Motor neuron (in vitro differentiated cells): Measurements from ENCODE around the gene ABL1. TPM values are rescaled to one million over a fixed set of nuclear protein-coding genes. Genes with fewer than 3 reads are reported as not detected.
"Not testable (repeated sequence)": the region's sequence is repeated elsewhere in the genome, so short reads cannot be mapped to it uniquely, and the experiment has no call there.

ENCODE experiments used
- ATAC-seq, 8 experiments: fragments of 200-7000 bp; cut with Tn5 transposase; replicated peaks in 6 of 8; 2 replicates each; pipeline ENCODE4 v1.8.0; 2021; ENCODE audit warnings: mild to moderate bottlenecking in 8 of 8, moderate library complexity in 8 of 8
- H3K27ac ChIP-seq, 2 donors: fragments of 250-450 bp; sonication (Bioruptor Pico); 2 replicates each; pipeline ENCODE4 v1.9.0; 2021; ENCODE audit warnings: antibody characterized with exemption in 2 of 2, mild to moderate bottlenecking in 2 of 2, moderate library complexity in 1 of 2
- H3K4me1 ChIP-seq, 2 donors: fragments of 250-450 bp; sonication (Bioruptor Pico); replicated peaks in 1 of 2; 2 replicates each; pipeline ENCODE4 v1.6.1; 2021; ENCODE audit warnings: antibody characterized with exemption in 2 of 2, mild to moderate bottlenecking in 2 of 2, moderate library complexity in 1 of 2
- H3K4me3 ChIP-seq, 5 donors: fragments of 250-450 bp; sonication (Bioruptor Pico); 2 replicates each; pipeline ENCODE4 v1.9.0; 2021; ENCODE audit warnings: antibody characterized with exemption in 5 of 5, mild to moderate bottlenecking in 5 of 5, moderate library complexity in 4 of 5
- WGBS, 10 experiments: fragments of 450-650 bp; shearing (Covaris generic); methylation state at CpG; one replicate each; pipeline ENCODE4 v1.0.0; 2022; 5-methylcytosine and 5-hydroxymethylcytosine counted together
- in situ Hi-C, 9 experiments: fragments of 400-800 bp; cut with MboI; loops; one replicate each; pipeline ENCODE4 v1.15.0; 2021; ENCODE audit warnings: low sequenced_read_pairs in 9 of 9, low pct_unique_long_range_greater_than_20kb in 2 of 9; ENCODE audit not compliant: unreplicated experiment in 9 of 9
- total RNA-seq, 8 experiments: library from RNA; unstranded; fragments of 300-600 nt; gene quantifications; 2 replicates each; pipeline versions ENCODE4 v1.2.3 to v1.2.4, GENCODE V29; 2022

The ABL1 gene
- total RNA-seq, 8 experiments from 2014 or later = 20.7 to 68.1 (median 33.2) TPM

DNA sequence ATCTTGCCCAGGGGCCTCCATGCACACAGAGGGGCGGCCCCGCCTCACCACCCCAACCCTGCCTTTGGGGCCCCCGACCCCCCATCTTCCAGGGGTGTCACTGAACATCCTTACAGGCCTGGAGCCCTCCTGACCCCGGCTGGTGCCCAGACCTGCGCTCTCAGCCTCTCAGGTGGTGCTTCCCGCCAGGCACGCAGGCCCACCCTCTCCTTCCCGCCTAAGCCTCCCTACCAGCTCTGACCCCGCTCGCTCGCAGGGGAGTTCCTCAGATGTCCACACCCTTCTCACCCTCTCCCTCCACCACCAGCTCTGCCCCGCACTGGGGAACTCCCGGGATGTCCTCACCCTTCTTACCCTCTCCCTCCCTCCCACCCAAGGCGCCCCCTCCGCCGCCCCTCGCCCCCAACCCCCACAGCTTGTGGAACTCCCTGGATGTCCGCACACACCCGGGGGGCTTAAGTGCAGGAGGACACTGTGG lies 73.9 kb downstream of the ABL1 start:
- WGBS, 10 experiments = no CpG with 5 or more reads among the region's 19 CpGs
- no peak overlapping the region for H3K4me3 ChIP-seq
- in situ Hi-C loops = no loop called here
- peaks cover 17 to 19% of the 10 kb centered on the region in 2 donors for H3K4me1 ChIP-seq
- H3K27ac ChIP-seq = peak overlapping the region; percentile 49 to 70
- ATAC-seq = no peak

DNA sequence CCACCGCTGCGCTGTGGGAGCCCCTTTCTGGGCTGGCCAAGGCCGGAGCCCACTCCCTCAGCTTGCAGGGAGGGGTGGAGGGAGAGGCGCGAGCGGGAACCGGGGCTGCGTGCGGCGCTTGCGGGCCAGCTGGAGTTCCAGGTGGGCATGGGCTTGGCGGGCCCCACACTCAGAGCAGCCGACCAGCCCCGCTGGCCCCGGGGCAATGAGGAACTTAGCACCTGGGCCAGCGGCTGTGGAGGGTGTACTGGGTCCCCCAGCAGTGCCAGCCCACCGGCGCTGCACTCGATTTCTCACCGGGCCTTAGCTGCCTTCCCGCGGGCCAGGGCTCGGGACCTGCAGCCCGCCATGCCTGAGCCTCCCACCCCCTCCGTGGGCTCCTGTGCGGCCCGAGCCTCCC lies 75.0 kb downstream of the ABL1 start:
- ATAC-seq, H3K4me3 ChIP-seq, in situ Hi-C loops, H3K27ac ChIP-seq: not testable (repeated sequence)
- WGBS, 10 experiments = 94% methylated on average over 3 of the region's 27 CpGs; no CpG with 5 or more reads in 9 of the 10 experiments
- H3K4me1 ChIP-seq = peaks cover 17 to 20% of the 10 kb centered on the region in 2 donors

DNA sequence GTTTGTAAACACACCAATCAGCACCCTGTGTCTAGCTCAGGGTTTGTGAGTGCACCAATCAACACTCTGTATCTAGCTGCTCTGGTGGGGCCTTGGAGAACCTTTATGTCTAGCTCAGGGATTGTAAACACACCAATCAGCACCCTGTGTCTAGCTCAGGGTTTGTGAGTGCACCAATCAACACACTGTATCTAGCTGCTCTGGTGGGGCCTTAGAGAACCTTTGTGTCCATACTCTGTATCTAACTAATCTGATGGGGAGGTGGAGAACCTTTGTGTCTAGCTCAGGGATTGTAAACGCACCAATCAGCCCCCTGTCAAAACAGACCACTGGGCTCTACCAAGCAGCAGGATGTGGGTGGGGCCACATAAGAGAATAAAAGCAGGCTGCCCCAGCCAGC lies 75.6 kb downstream of the ABL1 start:
- not testable (repeated sequence) for ATAC-seq
- WGBS, 10 experiments = no CpG with 5 or more reads among the region's 1 CpG

DNA sequence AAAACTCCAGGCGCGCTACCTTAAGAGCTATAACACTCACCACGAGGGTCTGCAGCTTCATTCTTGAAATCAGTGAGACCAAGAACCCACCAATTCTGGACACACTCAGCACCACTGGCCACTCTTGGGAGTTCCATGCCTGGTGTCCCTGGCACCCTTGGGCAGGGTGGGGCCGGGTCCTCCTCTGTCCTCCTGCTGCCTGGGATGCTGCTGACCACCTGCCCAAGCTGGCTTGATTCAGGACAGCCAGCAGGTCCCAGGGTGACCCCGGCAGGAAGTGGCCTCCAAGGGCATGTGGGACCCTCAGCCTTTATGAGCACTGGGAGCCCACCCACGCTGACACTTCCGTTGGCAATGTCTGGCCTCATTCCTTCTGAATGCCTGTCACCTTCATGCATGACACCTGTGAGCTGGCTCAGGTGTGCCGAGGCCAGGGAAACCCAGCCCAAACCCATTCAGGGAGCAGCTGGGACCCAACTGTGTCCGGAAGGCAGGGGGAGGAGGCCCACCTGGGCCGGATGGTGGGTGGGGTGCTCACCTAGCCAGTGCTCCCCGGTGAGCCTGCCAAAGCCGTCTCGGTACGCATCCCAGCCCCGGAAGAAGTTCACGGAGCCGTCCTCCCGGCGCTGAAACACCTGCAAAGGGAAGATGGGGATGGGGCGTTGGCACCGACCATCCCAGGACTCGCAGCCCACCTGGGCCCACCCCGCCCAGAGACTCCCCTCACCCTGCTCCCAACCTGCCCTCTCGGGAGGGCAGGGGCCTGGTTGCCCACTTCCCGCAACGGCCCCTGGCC lies 76.4 kb downstream of the ABL1 start:
- peak in 1 of 8 experiments; percentile 5 for ATAC-seq
- WGBS, 10 experiments = 0 to 80% (median 66%) methylated on average over 1 to 4 of the region's 26 CpGs; no CpG with 5 or more reads in 4 of the 10 experiments
- Histone ChIP-seq H3K27ac (peak overlapping the region; percentile 27 to 69), H3K4me1 (peaks cover 14 to 16% of the 10 kb centered on the region in 2 donors), H3K4me3 (no peak overlapping the region)
- in situ Hi-C loops = no loop called here

More for the DNA sequence above, 75.6 kb downstream of the ABL1 start:
- Histone ChIP-seq H3K4me1 (peaks cover 17 to 20% of the 10 kb centered on the region in 2 donors), H3K27ac (peak overlapping the region in 1 of 2 donors; percentile 69)
- in situ Hi-C loops, H3K4me3 ChIP-seq: not testable (repeated sequence)

DNA sequence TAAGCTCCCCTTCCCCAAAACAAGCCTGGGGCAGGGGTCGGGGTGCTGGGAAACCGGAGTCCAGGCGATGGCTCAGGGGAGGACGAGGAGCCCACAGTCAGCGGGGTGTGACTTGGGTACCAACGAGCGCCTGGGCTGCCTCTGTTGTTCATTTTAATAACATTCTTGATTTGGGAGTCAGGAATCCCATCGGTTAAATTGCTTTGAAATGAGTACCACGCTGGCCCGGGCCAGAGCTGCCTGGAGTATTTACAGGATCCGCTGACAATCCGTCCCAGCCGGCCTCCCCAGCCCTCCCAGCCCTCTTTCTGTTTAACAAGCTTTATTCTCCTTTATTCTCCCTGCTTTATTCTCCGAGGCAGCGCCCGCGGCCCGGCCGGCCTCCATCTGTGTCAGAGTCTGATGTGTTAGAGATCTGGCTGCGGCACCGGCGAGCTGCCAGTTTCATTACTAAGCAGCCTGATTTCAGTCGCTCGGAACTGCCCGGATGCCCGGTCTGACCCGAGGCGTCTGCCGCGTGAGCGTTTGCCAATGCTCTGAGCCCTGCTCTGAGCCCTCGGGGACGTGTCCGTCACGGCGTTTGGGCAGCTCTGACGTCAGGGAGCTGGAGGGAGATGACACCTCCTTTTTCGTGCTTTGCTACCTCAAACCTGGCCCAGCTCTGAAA lies 78.0 kb downstream of the ABL1 start:
- Histone ChIP-seq H3K27ac (peak overlapping the region in 1 of 2 donors; percentile 69), H3K4me1 (peaks cover 10 to 15% of the 10 kb centered on the region in 2 donors), H3K4me3 (no peak overlapping the region)
- WGBS, 10 experiments = 9 to 100% (median 55%) methylated on average over 1 to 8 of the region's 38 CpGs; no CpG with 5 or more reads in 4 of the 10 experiments
- in situ Hi-C loops = no loop called here
- peak; percentile 23 to 94 (median 64) for ATAC-seq

DNA sequence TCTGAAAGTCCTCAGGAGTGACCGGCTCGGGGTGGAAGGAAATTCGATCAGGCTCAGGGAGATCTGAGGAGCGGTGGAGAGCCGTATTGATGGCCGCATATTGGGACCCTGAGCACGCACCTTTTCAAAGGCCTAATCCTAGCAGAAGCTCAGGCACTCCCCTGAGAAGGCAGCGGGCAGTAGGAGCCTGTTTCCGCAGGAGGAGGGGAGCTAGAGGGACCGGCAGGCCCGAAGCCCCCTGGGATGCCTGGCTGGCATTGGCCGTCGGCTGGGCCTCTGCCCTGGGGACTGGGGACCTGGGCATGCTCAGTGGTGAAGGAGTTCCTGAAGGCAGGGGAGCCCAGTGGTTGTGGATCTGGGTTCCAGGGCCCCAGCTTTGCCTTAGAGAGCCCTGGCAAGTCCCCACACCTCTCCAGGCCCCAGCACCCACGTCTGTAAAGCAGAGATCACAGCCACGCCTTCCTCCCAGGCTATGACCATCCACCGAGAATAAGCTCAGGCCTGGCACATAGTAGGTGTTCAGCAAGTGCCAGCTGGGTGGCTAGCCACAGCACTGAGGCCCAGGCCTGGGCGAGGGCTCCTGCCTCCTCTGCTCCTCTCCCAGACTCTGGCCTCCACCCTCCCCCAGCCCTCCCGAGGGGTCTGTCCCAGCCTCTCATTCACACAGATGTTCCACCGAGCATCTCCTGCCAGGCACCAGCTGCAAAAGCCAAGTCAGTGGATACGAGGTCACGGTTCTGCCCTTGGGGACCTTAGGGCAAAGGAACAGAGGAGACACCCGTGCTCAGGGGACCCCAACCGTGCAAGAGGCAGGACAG lies 78.8 kb downstream of the ABL1 start:
- peak in 5 of 8 experiments; percentile 1 to 26 (median 10) for ATAC-seq
- H3K4me1 ChIP-seq = peaks cover 15 to 16% of the 10 kb centered on the region in 2 donors
- H3K4me3 ChIP-seq = no peak overlapping the region
- 35 to 90% (median 67%) methylated on average over 3 to 4 of the region's 23 CpGs; no CpG with 5 or more reads in 7 of the 10 experiments for WGBS, 10 experiments
- peak overlapping the region in 1 of 2 donors; percentile 21 for H3K27ac ChIP-seq
- in situ Hi-C loops = no loop called here

DNA sequence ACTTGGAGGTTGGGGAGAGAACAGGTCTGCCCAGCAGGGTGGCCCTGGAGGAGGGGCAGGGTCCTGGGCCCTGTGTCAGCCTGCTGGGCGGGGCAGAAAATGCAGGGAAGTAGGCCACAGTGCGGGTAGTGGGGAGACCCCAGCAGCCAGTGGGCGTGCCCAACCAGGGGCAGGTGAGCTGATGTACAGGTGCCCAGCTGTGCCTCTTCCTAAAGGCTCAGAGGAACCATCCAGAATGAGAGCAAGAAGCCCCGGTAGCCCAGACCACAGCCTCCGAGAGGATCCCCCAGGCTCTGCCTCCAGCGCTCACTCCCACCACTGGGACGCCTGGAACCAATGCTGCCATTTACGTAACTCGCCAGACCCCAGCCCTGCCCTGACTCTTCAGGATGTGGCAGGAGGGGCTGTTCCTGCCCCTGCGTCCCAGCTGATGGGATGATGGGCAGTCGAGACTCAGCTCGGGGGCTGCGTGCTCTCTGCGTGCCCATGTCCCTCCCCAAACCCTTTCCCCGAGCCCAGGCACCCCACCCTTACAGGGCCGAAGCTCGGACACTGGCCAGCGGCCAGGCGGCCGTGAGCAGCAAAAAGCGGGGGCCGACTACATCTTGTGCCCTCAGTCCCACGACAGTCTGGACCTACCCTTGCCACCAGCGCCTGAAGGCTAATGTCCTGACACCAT lies 79.5 kb downstream of the ABL1 start:
- no CpG with 5 or more reads among the region's 24 CpGs for WGBS, 10 experiments
- Histone ChIP-seq H3K4me1 (peaks cover 15 to 16% of the 10 kb centered on the region in 2 donors), H3K27ac (no peak overlapping the region), H3K4me3 (no peak overlapping the region)
- ATAC-seq = peak in 3 of 8 experiments; percentile 6 to 11 (median 8)
- in situ Hi-C loops = no loop called here

DNA sequence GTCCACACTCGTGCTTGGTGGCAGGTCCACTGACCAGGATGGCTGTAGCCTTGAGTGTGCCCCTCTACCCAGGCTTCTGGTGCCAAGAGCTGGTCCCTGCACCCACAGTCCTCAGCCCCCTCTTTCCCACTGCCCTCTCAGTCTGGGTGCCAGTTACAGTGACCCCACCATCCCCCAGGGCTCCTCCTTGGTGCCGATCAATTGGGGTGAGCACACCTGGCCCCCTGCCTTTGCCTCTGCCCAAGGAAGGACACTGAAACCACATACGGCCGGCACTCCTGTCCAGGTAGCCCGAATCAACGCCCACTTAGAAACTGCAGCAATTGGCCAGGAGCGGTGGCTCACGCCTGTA lies 80.0 kb downstream of the ABL1 start:
- H3K27ac ChIP-seq = peak overlapping the region in 1 of 2 donors; percentile 21
- WGBS, 10 experiments = 100% methylated on average over 1 of the region's 8 CpGs; no CpG with 5 or more reads in 9 of the 10 experiments
- in situ Hi-C loops = no loop called here
- no peak overlapping the region for H3K4me3 ChIP-seq
- ATAC-seq = no peak
- peaks cover 15 to 16% of the 10 kb centered on the region in 2 donors for H3K4me1 ChIP-seq

DNA sequence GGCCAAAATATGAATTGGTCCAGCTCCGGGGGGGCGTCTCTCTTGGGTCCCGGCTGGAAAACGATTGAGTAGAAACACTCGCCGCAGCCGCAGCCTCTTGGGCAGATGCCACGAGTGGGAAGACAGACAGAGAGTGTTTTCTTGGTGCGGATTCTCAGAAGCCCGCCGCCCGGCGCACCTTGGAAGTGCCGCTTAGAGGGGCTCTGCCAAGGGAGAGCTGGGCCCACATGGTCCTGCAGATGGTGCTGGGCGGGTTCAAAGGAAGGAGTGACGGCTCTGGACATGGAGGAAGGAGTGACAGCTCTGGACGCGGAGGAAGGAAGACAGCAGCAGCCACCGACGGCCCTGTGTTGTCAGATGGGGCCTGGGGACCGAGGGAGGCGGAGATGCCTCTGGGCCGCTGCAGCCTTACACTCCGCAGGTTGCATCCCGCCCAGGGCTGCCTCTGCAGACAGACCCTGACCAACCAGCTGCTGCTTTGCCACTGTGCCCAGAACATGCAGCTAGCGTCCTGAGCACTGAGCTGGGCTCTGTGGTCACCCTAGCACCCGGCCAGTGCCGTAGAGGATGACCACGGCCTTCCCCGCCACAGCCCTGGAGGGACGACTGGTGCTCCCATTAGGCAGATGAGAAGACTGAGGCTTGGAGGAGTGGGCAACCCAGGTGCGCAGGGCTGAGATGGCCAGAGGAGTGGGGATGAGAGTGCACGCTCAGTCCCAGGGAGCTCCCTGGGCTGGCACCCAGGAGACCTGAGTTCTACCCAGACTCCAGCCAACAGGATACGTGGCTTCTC lies 82.3 kb downstream of the ABL1 start:
- ATAC-seq = no peak
- H3K4me1 ChIP-seq = peaks cover 29 to 33% of the 10 kb centered on the region in 2 donors
- no peak overlapping the region for H3K4me3 ChIP-seq
- in situ Hi-C loops = no loop called here
- 67 to 100% (median 83%) methylated on average over 2 to 8 of the region's 34 CpGs; no CpG with 5 or more reads in 2 of the 10 experiments for WGBS, 10 experiments
- H3K27ac ChIP-seq = peak overlapping the region in 1 of 2 donors; percentile 50

DNA sequence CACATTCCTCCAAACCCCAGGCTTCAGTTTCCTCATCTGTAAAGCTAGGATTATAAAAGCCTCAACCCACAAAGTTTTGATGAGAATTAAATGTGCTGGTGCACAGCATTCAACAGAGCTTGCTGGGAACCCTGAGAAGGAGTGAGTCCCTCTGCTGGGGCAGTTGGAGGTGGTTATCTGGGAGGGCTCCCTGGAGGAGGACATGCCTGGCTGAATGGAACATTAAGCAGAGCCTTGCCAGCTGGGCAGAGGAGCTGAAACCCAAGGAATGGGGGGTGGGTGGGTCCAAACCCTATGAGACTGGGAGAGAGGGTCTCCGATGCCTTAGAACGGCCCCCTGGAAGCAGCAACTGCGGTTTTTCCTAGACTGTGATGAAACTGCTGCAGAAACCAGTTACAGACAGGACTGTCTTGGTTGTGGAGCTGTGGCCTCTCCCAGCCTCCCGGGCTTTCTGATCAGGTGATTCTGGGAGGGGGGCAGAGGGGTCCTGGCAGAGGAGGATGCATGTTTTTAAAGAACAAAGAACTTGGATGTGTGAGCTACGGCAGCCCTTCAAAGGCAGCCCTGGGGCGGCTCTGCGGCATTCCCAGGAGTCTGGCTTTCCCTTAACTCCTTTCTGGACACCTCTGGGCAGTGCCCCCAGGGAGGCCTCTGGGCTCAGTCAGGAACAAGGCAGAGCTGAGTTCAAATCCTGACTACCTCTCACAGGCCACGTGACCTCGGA lies 83.2 kb downstream of the ABL1 start:
- H3K4me1 ChIP-seq = peaks cover 34 to 35% of the 10 kb centered on the region in 2 donors
- in situ Hi-C loops = no loop called here
- peak in 2 of 8 experiments; percentile 10 to 40 for ATAC-seq
- H3K27ac ChIP-seq = peak overlapping the region; percentile 12 to 49
- no peak overlapping the region for H3K4me3 ChIP-seq
- 0 to 67% (median 66%) methylated on average over 1 to 7 of the region's 9 CpGs; no CpG with 5 or more reads in 5 of the 10 experiments for WGBS, 10 experiments

DNA sequence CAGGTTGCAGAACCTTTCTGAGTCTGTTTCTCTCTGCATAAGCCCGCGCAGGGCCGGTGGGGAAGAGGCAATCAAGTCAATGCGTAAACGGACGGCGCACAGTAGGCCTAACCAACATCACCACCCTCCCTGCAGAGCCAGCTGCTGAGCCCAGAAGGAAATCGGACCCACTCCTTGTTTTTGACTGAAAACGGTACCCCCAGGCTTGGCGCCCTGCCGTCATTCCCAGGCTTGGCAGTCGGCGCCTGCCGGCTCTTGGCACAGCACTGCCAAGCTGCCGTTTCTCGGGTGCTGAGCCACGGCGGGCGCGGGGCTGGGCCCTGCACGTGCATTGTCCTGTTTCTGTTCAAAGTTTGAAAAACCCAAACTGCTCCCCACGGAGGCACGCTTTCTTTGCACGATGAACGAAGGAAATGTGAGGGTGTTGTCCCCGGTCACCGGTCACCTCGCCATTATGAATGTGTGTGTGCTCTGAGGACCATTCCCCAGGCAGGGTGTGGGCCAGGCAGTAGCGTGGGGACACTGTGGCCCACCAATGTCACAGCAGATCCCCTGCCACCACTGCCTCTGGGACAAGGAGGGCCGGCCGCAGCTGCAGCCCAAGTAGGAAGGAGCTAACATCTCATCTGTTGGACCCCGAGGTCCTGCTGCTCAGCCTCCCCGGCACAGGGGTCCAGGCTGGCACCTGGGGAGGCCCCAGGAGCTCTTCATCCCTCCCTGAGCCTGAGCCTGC lies 83.9 kb downstream of the ABL1 start:
- peak overlapping the region in 1 of 2 donors; percentile 49 for H3K27ac ChIP-seq
- in situ Hi-C loops = no loop called here
- WGBS, 10 experiments = 61 to 94% (median 87%) methylated on average over 4 to 25 of the region's 33 CpGs; no CpG with 5 or more reads in 5 of the 10 experiments
- H3K4me1 ChIP-seq = peaks cover 26 to 35% of the 10 kb centered on the region in 2 donors
- ATAC-seq = no peak
- H3K4me3 ChIP-seq = no peak overlapping the region
